Cardiac septum (tissue), 1 donor: ENCODE measurements around the gene TSPOAP1. TPM values are rescaled to one million over a fixed set of nuclear protein-coding genes. Genes with fewer than 3 reads are reported as not detected.

Experiments used
- DNase-seq: peaks from one replicate; pipeline ENCODE4 v3.0.0-alpha.2; 2020; ENCODE audit warnings: low spot score
- intact Hi-C: fragments of 100-400 bp; cut with DNase I; formaldehyde crosslinking; loops from one replicate; pipeline ENCODE4 v1.14.0; 2022
- total RNA-seq: library from RNA; stranded (reverse); fragmentation: NEBNext Ultra II Directional; extraction: Animal tissue kit (Norgen Biotek cat#: 25700); gene quantifications from one replicate; pipeline ENCODE4 v1.2.1, GENCODE V29; 2021
- donor health status: DM: no; HTN: no; CAD: no.

Gene TSPOAP1
- total RNA-seq, 1 donor from 2014 or later, result 10.7 TPM

DNA sequence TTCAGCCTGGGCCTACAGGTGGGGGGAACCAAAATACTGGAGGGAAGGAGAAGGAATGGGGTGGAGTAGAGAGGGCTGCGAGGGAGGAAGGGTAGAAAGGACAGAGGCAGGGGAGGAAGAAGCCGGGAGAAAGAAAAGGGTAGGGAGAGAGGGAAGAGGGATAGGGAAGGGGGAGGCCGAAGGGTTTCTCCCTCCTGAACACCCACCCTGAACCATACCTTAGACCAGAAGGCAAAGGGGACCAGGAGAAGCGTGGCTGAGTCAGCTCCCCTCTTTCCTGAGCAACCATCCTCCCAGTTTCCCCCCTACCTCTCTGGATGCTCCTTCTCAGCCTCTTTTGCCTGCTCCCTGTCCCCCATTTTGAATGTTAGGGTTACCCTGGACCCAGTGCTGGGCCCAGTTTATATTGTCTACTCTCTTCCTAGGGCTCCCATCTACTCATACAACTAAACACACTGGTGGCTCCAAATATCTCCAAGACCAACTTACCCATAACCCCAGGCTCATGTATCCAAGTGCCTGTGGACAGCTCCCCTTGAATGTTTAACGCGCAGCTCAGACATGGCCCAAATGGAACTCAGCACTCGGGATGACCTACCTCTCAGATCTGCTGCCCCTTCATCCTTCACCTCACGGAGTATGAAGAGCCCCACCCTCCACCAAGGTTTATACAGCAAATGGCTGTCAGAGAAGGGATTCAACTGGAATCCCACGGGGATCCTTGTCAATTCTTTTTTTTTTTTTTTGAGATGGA lies 7.8 kb downstream of the TSPOAP1 start:
- DNase-seq, result peak; percentile 69
- intact Hi-C loops, result no loop called here

DNA sequence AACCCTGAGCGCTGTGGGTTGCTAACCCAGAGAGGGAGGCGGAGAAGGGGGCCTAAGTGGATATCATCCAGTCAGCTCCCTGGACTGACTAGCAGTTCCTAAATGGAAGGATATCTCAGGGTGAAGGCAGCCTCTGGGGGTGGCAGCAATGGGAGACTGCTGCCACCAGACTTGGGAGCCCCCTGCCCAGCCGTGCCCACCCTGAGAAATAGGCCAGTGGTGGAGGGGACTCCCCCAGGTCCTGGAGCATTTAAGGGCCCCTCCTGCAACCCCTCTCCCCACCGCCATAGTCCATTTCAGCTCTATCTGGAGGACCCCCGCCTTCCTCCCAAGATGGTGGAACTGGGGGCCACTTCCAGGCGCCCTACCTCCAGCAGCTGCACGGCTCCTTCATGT lies 8.4 kb downstream of the TSPOAP1 start:
- intact Hi-C loops, result no loop called here
- no peak for DNase-seq

- intact Hi-C loops, result no loop called here
These were observed 9.1 kb downstream of the TSPOAP1 start for GRCh38 chr17:58319173-58320162.

DNA sequence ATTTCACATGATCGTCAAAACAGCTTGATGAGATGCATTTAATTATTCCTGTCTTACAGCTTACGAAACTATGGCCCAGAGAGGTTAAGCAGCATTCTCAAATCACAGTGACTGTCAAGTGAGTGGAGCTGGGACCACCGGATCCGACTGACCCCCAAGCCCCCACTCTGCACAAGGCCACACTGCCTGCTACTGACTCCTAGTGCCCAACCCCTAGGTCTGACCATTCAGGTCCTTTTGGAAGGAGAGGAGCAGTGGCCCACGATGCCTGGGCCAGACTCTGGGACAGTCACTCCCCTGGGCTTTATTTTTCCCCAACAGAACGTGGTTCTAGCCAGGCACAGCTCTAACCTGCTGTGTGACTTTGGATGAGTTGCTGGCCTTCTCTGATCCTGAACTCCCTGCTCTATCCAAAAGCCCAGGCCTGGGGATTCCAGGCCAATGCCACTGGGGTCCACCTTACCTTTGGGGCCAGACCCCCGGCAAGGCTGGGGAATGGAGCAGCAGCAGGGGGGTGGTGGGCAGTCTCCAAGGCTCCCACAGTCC lies 9.9 kb downstream of the TSPOAP1 start:
- DNase-seq, result peak; percentile 31
- intact Hi-C loops, result no loop called here

More at GRCh38 chr17:58319173-58320162, 9.1 kb downstream of the TSPOAP1 start:
- DNase-seq, result peak; percentile 69

GRCh38 chr17:58318065-58318481 lies 10.5 kb downstream of the TSPOAP1 start:
- intact Hi-C loops, result no loop called here
- peak; percentile 59 for DNase-seq

- peak; percentile 76 for DNase-seq
- intact Hi-C loops, result loop anchor here (1.0 kb wide), 1 partner anchor 130 kb away; no protein-coding TSS in a partner anchor
These were observed 11.1 kb downstream of the TSPOAP1 start for GRCh38 chr17:58317421-58318064.

DNA sequence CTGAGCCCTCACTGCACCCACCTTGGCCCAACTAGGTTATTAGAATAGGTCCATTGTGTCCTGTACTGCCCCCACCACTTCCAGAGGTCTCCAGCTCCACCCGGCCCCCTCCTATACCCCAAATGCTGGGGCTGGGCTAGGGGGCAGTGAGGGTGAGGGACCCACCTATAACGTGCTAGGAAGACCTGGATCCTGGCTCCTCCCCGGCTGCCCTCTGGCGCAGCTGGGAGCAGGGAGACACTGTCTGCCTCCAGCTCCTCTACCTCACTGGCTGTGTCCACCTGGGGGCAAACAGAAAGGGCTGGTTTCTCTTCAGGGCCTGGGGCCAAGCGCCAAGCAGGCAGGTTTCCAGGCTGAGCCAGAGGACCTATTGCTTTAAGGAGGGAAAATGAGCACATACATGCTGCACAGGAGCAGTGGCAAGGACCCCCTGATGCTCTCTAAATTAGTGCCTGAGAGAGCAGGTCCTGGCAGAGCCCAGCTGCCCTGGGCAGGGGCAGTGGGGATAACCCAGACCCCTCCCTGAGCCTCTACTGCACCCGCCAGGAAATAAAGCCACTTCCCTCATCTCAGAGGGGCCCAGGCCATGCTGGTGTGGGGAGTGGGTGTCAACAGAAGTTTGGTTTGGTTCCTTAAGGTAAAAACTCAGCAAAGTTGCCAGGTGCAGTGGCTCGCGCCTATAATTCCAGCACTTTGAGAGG lies 12.2 kb downstream of the TSPOAP1 start:
- intact Hi-C loops, result no loop called here

DNA sequence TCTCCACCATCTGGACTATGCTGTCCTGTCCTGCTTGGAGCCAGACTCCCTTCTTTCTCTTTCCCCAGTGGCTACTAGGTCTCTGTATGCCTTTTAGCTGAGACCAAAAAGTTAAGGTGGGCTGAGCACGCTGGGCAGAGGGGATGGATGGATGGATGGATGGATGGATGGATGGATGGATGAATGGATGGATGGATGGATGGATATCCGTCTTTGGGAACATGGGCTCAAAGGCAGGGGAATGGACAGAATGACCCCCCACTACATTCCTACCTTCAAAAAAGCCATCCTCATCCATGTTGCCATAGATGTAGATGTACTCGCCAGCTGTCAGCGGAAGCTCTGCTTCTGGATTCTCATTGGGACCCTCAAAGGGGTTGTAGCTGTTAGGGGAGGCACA lies 12.8 kb downstream of the TSPOAP1 start:
- intact Hi-C loops, result no loop called here

More for the DNA sequence above, 12.2 kb downstream of the TSPOAP1 start:
- peak; percentile 38 for DNase-seq

DNA sequence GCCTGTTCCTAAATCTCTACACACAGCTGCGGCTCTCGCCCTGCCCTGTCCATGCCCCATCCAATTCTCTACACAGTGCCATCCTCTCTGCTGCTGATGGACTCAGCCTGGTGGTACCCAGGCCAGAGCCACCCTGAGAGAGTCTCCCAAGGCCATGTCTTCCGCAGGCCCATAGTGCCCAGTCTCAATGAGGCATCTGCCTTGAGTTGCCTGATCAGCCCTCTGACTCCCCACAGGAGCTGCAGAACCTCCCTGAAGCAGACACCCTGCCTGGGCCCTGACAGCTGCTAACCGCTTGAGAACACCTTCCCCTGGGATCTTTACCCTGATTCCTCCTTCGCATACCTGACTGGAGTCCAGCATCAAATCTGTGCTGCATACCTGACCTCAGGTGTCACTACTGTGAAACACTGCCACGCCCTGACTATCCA lies 13.3 kb downstream of the TSPOAP1 start:
- DNase-seq, result peak; percentile 33
- intact Hi-C loops, result no loop called here

More for the DNA sequence above, 12.8 kb downstream of the TSPOAP1 start:
- DNase-seq, result peak; percentile 27

- intact Hi-C loops, result no loop called here
- DNase-seq, result no peak
These were observed 13.9 kb downstream of the TSPOAP1 start for GRCh38 chr17:58314706-58315015.

DNA sequence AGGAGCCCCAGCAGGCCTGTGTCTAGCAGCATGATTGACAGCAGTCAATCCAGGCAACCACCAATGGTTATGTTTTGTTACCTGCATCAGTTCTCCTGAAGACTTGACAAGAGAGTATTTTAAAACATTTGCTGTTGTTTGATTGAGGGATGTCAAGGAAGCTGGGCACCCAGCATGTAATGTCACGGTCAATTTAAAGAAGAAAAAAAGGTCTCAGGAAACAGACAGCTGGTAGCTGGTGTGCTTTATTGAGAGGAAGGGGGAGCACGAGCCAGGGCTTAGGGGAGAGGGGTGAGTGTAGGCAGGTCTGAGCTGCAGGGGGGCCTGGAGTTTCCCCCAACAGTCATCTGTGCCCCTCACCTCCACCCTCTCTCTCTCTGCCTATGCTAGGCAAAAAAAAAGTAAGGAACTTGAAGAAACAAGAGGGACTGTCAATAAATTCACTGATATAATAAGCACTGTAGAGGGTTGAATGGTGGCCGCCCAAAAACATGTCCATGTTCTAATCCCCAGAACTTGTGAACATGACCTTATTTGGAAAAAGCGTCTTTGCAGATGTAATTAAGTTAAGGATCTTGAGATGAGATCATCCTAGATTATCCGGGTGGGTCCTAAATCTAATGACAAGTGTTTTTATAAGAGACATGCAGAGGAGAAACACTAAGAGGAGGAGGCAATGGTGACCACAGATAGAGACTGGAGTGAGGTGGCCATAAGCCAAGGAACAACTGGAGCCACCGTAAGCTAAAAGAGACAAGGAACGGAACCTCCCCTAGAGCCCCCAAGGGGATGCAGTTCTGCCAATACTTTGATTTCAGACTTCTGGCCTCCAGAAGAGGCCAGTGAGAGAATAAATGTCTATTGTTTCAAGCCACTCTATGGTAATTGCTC lies 14.5 kb downstream of the TSPOAP1 start:
- intact Hi-C loops, result no loop called here
- DNase-seq, result no peak

- intact Hi-C loops, result no loop called here
These were observed 15.8 kb downstream of the TSPOAP1 start for GRCh38 chr17:58312829-58313228.

DNA sequence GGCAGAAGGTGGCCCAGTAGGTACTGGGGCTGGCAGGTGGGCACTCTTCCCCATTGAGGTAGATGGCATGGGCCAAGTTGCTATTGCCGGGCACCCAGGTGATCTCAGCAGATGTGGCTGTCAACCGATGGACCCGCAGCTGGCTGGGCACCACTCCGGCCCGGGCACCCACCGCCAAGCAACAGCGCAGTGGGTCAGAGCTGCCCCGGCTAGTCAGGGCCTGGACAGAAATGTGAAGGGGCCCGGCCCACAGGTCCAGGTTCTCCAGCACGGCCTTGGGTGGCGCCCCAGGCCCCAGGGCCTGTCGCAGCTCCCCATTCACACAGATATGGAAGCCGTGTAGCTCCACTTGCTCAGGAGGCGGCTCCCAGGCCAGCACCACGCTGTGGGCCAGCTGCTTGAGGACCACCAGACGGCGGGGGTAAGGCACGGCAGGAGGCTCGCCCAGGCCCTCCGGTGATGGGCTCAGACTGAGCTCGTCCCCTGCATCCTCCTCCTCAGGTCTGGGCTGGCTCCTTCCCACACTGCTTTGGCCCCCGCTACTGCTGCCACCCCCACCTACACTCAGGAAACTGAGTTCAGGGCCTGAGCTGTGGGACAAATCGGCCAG lies 16.5 kb downstream of the TSPOAP1 start:
- DNase-seq, result peak; percentile 51
- intact Hi-C loops, result no loop called here

More at GRCh38 chr17:58312829-58313228, 15.8 kb downstream of the TSPOAP1 start:
- DNase-seq, result no peak

- peak; percentile 64 for DNase-seq
- intact Hi-C loops, result no loop called here
These were observed 17.1 kb downstream of the TSPOAP1 start for GRCh38 chr17:58311429-58311894.

DNA sequence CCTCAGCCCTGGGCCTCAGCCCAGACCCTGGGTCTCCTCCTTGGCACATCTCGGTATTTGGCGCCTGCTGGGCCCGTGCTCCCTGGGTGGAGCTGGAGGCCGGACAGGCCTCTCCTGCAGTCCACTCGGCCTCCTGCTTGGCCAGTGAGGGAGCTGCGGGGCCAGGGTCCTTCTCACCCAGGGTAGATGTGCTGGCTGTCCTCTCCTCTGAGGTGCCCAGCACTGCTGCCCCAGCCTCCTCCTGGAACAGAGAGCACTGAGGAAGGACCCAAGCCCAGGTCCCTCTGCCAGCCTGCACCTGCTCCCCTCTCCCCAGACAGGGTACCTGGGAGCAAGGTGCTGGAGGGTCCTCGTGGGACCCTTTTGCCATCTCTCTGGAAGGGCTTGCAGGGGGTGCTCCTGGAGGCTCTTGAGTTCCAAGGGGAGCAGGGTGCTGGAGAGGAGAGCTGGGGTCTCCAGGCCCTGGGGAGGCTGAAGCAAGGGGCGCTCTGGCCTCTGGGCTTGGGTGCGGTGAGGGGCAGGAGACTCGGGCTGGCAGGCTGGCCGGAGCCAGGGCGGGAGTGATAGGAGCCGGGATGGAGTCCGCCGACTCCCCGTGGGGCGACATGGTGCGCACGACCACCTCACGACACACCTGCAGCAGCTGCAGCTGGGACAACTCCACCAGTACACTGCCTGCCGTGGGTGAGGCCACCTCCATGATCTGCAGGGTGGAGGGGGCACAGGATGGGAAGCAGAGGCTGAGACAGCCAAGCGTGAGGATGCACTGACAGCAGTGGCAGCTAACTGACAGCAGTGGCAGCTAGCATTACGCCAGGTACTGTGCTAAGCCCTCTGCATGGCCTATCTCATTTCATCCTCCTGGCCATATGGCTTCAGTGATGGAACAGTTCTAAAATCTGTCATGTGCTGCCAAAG lies 17.8 kb downstream of the TSPOAP1 start:
- peak; percentile 73 for DNase-seq
- intact Hi-C loops, result no loop called here

DNA sequence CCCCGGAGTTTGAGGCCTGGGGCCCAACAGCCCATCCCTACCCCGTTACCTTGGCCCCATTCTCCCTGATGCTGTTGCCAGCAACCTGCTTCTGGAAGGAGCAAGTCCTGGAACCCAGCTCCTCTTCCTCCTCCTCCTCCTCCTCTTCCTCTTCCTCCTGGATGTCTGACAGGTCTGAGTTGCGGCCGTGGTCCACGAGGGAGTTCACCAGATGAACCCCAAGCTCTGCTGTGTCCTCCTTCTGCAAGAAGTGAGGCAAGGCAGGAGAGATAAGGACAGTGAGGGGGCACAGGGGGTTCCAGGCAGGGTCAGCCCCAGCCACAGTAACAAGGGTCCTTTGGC lies 18.7 kb downstream of the TSPOAP1 start:
- intact Hi-C loops, result no loop called here

More for the DNA sequence above, 18.7 kb downstream of the TSPOAP1 start:
- no peak for DNase-seq
